ENCODE results near the gene UTP11.

DNA sequence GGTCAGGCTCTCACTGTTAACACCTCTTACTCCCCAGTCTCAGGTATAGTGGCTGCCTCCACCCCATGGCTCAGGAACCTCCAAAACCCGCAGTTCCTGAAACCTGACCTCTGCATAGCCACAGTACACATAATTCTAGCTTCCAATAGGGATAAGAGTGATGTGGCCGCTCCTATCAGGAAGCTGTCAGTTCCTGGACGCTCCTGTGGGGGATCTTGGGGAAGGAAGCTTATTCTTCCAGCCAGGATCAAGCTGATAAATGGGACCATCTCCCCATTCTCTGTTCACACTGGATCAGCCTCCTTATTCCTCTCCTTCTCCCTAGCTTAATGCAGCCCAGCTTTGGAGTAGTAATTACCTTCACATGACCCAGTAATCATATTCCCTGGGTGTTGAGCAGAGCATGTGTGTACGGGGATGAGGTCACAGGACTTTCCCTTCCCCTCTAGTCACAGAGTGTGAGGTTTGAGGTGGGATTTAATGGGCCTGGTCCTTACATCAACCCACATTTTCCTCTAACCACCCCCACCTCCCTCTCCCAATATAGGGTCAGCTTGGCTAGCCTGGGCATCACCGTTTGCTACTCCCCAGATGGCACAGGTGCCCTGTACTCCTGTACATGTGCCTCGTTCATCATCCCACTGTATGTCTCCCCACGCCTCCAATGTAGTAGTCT is 41.0 kb downstream of the UTP11 start:
- TF ChIP-seq JUN (IDR thresholded peaks at IDR 0.05; ENCODE audit: borderline replicate concordance, insufficient read depth, insufficient read length, low read depth) (no peak), POLR2A (IDR thresholded peaks at IDR 0.05; ENCODE audit: low read depth, low read length) (no peak), FOS (IDR thresholded peaks at IDR 0.05; ENCODE audit: borderline replicate concordance, insufficient read depth, low read length) (no peak), POLR2AphosphoS5 (IDR thresholded peaks at IDR 0.05; ENCODE audit: insufficient read depth, low read depth, low read length) (no peak), EZH2 (IDR thresholded peaks at IDR 0.05; ENCODE audit: borderline replicate concordance, low read depth, low read length, severe bottlenecking) (no peak), GATA2 (IDR thresholded peaks at IDR 0.05; ENCODE audit: insufficient read depth, insufficient read length, low read depth, low read length) (no peak)
- TF ChIP-seq, protein P1, sequence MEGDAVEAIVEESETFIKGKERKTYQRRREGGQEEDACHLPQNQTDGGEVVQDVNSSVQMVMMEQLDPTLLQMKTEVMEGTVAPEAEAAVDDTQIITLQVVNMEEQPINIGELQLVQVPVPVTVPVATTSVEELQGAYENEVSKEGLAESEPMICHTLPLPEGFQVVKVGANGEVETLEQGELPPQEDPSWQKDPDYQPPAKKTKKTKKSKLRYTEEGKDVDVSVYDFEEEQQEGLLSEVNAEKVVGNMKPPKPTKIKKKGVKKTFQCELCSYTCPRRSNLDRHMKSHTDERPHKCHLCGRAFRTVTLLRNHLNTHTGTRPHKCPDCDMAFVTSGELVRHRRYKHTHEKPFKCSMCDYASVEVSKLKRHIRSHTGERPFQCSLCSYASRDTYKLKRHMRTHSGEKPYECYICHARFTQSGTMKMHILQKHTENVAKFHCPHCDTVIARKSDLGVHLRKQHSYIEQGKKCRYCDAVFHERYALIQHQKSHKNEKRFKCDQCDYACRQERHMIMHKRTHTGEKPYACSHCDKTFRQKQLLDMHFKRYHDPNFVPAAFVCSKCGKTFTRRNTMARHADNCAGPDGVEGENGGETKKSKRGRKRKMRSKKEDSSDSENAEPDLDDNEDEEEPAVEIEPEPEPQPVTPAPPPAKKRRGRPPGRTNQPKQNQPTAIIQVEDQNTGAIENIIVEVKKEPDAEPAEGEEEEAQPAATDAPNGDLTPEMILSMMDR (IDR thresholded peaks at IDR 0.05; ENCODE audit: extremely low read depth in 1 of 2, insufficient read depth in 1 of 2, low read depth in 1 of 2, low read length in 2 of 2) = no peak
- TF ChIP-seq, protein P2, sequence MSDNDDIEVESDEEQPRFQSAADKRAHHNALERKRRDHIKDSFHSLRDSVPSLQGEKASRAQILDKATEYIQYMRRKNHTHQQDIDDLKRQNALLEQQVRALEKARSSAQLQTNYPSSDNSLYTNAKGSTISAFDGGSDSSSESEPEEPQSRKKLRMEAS (IDR thresholded peaks at IDR 0.05; ENCODE audit: insufficient read depth, insufficient read length) = no peak
